HG03432 (cell line): Measurements from ENCODE around the gene AKT3.

ENCODE experiments used
- ATAC-seq: cut with Tn5 transposase; IDR thresholded peaks from one replicate; pipeline ENCODE4 v1.9.1; 2021; ENCODE audit warnings: mild to moderate bottlenecking, moderate library complexity; ENCODE audit not compliant: unreplicated experiment

The AKT3 gene

GRCh38 chr1:243525085-243525487 is 325.0 kb downstream of the AKT3 start:
- no peak for ATAC-seq

- no peak for ATAC-seq
Observed at GRCh38 chr1:243523766-243524165, 326.3 kb downstream of the AKT3 start.

- no peak for ATAC-seq
Observed at GRCh38 chr1:243520831-243521230, 329.2 kb downstream of the AKT3 start.

DNA sequence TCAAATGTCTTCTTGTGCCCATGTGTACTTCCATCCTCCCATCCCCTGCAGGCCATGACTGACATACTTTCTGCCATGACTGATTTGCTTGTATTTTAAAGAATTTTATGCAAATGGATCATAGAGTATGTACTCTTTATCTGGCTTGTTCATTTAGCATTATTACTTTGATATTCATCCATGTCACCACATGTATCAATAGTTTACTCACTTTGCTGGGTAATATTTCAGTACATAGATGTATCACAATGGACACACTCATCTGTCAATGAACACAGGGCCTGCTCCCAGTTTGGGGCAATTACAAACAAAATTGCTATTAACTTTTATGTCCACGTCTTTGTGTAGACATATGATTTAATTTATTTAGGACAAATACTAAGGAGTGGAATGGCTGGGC is 335.1 kb downstream of the AKT3 start:
- no peak for ATAC-seq

DNA sequence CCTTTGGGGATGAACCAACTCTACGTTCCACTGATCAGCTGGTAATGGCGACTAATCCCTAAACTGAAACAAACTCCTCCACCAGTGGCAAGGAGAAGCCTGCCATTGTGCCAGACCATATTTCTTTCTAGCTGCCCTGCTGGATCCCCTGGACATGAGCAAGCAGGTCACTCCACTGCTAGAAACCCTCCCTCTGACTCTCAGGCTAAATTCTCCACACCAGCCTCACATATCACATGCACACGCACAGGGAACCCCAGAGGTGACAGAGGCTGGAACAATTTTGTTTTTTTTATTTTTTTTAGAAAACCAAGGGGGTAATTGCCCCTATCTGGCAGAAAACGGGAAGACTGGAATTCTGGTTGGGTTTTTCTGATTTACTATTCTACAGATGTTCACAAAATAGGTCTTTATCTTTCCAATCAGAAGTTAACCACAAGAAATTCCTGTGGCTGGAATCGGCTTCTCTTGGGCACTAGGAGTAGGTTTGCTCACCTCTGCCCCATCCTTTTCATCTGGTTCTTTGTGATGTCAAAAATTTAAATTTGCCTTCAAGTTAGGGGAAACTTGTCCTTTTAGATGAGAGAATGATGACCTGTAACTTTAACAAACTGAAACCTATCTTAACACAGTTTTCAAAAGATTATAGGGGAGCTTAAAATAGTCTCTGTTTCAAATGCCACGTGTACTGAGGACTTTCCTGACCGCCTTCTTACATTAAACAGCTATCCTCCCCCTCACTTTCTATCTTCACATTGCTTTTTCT is 336.1 kb downstream of the AKT3 start:
- ATAC-seq: peak; percentile 86

DNA sequence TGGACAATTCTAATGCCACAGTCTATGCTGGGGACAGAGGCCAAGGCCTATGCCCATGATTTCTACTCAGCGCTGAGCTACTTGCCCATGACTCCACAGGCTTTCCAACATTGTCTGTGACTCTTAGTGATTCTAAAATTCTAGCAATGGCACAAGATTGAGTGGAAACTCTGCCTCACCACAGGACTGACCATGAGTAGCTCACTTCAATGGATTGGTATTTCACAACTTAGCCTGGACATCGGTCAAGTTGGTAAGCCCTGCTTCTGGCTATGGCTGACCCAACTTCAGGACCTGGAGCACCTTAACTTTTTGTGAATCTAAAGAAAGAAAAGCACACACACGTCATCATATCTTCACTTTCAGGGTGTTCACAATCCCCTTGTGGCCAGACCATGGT is 339.1 kb downstream of the AKT3 start:
- no peak for ATAC-seq

- no peak for ATAC-seq
Observed at GRCh38 chr1:243508943-243509342, 341.1 kb downstream of the AKT3 start.

DNA sequence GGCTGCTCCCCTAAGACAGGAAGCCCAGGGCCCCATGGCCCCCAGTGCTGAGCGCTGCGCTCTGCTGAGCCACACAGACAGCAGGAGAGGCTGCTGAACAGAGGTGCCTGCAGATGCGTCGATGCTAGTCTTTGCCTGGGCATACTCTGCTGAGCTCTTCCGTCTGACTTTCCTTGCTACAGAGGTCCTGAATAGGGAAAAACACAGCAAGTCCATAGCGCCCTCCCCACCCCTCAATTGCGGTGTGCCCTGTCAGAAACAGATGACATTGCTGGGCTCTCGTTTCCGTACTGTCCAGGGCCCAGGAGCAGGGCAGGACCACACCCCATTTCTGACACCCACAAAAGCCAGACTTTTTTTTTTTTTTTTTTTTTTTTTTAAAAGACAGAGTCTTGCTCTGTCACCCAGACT is 341.7 kb downstream of the AKT3 start:
- ATAC-seq: peak; percentile 85

DNA sequence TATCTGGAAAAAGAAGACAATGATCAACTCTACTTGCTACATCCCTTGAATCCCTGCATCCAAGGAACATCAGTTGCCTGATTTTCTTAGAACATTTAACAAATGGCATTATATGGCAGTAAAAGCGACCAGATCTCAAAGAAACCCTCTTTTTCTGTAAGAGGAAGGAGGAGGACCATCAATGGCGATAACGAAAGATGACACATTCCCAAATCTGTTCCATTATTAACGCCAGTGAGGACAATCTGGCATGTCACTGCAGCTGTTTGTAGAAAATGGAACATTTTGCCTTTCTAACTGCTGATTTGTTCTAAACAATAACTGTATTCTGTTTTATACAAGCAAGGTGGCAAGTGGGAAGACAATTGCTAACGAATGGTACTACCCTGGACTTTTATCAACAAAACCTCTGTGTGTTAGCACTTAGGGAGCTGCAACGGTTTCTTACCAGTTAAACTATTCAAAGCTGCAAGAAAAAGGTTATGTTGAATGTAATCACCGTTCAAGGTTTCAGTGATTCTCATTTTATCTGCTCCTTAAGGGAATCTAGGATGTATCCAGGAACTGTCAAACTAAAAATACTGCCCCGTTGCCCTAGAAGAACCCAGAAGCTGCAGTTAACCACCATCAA is 342.3 kb downstream of the AKT3 start:
- peak; percentile 3 for ATAC-seq

- no peak for ATAC-seq
Observed at GRCh38 chr1:243507001-243507671, 342.9 kb downstream of the AKT3 start.

GRCh38 chr1:243505986-243506689 is 343.9 kb downstream of the AKT3 start:
- peak; percentile 69 for ATAC-seq

- ATAC-seq: no peak
Observed at GRCh38 chr1:243503155-243503554, 346.9 kb downstream of the AKT3 start.

DNA sequence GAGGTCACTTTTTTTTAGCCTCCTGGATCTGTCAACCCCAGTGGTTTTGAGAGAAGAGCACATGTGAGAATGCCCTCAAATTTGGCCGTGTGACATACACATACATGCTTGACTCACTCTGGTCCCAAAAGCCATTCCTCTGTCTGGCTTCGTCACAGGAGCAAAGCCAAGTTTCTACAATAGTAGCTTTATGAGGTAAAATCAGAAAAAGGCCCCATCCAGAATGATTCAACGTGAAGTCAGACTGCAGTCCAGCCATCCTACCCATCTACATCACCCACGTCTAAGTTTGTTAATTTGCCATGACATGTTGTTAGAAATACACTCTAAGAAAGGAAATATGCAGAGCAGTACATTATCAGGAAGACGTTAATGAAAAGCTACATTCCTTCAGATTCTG is 349.0 kb downstream of the AKT3 start:
- ATAC-seq: no peak

GRCh38 chr1:243500512-243500911 is 349.5 kb downstream of the AKT3 start:
- ATAC-seq: no peak

DNA sequence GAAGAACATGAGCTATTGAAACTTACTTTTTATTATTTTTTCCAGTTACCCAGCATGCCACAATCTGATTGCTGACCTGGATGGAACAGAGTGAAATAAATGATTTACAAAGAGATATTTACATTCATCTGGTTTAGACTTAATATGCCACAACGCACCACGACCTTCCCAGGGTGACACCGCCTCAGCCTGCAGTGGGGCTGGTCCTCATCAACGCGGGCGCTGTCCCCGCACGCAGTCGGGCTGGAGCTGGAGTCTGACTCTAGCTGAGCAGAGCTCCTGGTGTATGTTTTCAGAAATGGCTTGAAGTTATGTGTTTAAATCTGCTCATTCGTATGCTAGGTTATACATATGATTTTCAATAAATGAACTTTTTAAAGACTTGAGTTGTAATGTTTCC is 350.3 kb downstream of the AKT3 start:
- no peak for ATAC-seq

DNA sequence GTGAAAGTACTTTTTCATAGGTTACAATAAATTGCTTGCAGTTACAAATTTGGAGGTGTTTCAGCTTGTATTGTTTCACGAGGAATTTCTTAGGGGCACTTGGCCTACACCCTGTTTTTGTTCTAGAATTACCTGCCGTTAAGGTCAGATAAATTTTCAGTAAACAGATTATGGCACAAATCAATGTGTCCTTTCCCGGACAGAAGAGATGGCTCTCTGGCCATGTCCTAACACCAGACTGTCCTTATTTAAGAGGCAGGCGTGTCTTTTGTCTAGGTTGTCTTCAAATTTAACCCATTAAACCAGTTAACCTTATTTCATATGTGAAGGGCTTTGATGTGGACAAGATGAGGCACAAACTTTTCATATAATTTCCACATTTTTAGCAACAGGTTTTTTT is 350.8 kb downstream of the AKT3 start:
- ATAC-seq: no peak

DNA sequence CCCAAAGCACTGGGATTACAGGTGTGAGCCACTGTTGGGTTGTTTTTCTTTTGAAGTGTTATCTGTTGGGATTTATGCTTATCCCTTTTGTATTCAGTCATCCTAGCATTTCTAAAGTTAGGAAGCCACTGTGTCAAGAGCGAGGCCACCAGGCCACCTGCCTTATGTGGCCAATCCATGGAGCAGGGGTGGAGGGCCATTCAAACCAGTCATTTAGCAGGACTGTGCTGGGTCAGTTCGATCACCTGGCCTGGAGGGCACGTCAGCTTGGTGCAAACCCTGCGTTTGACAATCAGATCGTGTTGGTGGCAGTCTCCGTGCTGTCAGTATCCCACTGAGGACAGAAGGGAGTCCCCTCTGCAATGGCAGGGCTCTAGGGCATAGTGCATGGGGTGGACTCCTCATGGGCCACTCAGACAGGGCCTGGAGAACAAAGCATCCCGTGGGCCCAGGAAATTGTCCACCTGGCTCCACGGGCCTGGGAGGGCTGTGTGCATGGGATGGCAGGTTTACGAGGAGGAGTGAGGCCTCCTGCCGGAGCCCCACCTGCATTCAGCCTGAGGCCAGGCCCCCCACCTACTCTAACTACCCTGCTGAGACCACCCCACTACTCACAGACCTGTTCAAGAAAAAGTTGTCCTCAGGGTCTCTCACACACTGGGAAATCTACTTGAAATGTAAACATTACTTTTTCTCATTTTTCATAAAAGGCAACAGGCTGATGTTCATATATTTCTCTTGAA is 351.9 kb downstream of the AKT3 start:
- no peak for ATAC-seq

- ATAC-seq: no peak
Observed at GRCh38 chr1:243496806-243497205, 353.2 kb downstream of the AKT3 start.

GRCh38 chr1:243496187-243496646 is 353.8 kb downstream of the AKT3 start:
- no peak for ATAC-seq

GRCh38 chr1:243495442-243496186 is 354.4 kb downstream of the AKT3 start:
- ATAC-seq: no peak
